GM18858 (cell line): Measurements from ENCODE around the gene STK24.

Experiments
- ATAC-seq: cut with Tn5 transposase; IDR thresholded peaks from one replicate; pipeline ENCODE4 v1.9.1; 2021; ENCODE audit not compliant: unreplicated experiment

The STK24 gene

DNA sequence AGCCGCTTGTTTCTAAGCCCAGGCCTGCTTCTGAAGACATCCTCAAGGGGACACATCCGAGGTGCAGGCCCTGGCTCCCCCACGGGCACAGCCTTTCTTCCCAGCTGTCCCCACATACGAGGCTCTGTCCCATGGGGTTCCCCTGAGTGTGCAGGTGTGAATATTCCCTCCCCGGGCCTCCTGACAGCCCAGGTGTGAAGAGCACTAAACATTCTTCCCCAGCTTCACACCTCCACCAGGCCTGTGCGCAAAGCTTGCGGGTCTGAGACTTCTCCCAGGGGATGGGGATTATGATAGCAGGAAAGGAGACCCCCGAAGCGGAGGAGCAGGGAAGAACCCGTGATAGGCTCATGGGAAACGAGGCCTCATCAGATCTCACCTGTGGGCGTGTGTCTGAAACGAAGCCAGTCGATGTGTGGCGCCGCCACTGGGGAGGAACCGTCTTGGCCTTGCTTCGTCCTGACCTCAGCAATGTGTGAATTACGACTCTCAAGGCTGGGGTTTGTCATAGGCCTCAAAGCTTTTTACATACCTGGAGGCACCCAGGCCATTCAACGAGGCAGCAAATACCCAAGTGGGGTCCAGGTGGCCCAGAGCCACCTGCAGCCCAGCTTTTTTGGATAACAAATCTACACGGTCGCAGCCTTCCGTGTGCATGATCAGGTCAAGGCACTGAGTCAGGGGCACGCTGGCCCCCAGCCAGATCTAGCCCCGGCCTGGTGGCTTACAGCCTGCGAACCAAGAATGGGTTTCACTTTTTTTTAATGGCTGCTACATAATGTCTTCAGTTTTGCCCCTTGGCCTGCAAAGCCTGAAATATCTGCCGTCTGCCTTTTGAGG lies 134.3 kb downstream of the STK24 start:
- ATAC-seq, result no peak

DNA sequence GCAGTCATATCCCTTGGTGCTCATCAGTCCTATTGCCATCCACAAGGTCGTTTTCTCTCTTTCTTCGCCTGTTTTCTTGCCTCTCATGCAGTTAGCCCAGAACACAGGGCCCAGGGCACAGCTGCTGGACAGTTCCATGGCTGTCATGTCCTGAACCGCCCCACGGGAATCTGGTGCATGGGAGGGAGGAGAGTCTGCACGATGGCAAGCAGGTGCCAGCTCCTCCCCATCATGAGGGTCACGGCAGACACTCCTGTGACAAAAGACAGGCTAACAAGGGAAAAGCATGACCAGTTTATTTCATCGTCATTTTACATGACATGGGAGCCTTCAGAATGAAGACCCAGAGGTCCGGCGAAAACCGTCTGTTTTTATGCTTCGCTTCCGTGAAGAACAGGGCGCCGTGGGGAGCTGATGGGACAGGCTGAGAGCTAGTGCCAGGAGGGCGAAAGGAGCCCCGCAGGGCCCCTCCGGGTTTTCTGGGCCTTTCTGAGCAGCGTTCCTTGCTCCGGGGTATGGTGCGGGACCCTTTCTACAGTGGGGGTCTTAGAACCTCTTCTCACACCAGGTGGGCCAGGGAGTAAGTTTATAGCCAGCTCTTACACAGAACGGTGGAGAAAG lies 135.7 kb downstream of the STK24 start:
- ATAC-seq, result no peak

DNA sequence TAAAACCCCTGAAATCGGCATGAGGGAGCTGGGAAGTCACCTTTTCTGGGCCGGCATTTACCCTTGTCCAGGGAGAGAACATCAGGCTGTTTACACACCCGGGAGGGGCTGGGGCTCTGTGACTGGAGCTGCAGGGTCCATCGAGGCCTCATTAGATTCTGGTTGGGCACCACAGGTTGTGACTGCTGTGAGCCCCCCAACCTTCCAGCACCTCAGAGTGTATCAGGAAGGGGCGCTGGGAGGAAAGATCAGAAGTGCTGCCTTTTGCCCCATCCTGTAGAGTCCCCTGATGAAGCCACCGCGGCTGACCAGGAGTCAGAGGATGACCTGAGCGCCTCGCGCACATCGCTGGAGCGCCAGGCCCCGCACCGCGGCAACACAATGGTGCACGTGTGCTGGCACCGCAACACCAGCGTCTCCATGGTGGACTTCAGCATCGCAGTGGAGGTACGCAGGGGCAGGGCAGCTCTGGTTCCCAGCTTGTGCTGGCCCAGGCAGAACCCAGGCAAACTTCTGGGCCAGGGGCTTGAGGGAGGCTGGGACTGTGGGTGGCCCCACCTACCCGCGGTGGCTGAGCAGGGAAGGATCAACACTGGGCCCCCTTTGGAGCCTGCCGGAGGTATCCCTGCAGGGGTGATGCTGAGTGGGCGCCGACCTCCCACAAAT lies 136.4 kb downstream of the STK24 start:
- no peak for ATAC-seq

DNA sequence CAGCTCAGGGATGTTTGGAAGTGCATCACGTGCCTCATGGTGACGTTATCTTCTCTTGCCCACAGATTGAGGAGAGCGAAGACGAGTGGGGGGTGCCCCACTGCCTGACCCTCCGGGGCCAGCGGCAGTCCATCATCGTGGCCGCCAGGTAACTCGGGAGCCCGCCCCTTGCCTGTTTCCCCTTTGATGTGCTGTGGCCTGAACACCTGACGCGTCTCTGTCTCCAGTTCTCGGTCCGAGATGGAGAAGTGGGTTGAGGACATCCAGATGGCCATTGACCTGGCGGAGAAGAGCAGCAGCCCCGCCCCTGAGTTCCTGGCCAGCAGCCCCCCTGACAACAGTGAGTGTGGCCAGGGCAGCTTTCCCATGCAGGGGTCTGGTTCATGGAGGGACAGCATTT lies 137.0 kb downstream of the STK24 start:
- ATAC-seq, result no peak

DNA sequence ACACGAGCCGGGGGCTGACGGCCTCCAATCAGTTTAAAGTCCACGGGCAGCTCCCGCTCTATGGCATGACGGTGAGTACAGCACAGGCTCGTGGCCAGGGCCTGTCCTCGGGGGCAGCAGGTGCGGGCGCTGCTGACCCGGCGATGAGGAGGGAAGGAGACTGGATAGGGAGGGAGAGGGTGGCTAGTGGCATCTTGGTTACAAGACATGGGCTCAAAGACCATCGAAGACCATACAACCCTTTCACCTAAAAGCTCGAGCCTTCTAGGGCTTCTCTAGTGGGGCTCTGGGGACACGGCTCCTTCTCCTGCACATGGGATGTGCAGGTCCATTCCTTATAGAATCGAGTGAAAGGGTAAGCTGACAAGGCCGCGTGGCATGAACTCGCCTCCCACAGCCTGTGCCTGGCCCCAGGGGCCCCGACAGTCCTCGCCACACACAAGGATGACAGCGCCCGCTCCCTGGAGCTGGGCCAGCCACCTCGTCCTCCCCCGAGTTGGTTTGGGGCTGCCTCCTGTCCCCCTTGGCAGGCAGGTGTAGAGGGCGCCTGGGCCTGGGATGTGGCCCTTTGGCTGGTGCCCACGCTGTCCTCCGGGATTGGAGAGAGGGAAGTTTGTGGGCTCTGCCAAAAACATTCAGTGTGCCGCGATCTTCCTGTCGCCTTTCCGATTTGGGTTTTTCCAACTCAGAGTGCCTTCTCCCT lies 137.6 kb downstream of the STK24 start:
- ATAC-seq, result no peak

DNA sequence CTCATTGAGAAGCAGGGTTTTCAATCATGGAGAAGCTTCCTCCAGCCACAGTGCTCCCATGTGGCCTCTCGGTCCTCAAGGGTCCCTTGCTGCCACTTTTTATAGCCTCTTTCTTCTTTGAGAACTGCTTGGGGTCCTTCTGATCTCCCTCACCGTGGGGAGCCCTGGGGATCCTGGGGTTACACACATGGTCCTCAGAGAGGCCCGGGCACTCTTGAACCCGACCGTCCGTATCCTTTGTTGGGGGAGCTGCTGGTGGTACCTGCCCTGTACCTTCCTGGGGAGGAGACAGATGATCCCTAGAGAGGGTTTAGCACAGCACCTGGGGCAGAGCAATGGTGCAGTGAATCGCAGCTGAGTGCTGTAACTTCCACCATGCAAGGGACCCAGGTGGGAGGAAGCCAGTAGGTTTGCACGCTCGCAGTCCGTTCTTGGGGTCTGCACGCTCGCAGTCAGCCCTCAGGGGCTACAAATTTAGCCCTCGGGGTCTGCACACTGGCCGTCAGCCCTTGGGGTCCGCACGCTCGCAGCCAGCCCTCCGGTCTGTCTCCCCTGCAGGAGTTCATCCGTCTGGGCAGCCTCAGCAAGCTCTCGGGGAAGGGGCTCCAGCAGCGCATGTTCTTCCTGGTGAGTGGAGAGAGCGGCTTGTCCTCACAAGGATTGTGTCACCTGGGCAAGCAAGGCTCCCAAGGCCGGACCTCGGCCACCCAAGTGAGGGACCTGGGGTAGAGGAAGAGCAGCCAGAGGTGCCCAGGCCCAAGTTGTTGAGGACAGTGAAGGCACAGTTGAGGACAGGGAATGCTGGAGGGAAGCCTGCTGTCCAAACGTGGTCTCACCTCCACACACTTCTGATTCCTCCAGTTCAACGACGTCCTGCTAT lies 138.4 kb downstream of the STK24 start:
- no peak for ATAC-seq

DNA sequence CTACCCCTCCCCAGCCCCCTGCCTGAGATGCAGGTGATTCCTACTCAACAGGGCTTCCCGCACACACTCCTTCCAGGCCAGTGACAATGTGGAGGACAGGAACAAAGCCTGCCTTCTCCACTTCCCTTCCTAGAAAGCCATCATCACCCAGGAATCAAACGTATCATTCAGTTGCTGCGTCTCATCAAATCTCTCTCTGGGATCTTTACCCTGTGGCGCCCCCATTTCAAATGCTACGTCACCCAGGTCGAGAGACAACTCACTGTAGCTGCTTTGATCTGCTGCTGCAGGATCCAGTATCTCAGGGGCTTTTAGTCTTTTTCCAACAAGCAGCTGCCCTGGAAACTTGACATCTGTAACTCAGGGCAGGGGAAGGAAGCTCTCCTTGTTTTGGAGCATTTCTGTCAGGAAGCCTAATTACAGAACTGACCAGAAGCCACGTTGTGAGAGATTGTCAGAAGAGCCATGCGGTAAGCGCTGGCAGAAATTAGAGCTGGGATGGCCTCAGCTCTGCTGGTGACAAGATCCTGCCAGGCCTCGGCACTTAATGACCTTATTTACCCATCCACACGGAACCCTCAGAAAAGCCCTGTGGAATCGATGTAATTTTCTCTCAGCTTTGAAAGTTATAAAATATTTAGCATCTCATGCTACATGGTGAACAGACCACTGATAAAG lies 140.5 kb downstream of the STK24 start:
- ATAC-seq, result no peak

DNA sequence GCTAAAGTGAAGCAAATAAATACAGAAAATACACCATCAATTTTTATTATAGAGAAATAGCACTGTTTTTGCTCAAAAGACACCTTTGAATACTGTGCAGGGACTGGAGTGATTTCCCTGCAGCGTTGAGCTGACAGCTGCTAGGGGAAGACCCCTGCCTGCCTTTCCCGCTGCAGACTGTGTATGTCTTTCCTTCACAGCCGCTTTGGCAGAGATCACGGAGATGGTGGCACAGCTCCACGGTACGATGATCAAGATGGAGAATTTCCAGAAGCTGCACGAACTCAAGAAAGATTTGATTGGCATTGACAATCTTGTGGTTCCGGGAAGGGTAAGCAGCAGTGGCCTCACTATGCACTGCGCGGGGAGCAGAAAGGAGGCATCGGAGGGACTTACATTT lies 141.5 kb downstream of the STK24 start:
- ATAC-seq, result no peak

DNA sequence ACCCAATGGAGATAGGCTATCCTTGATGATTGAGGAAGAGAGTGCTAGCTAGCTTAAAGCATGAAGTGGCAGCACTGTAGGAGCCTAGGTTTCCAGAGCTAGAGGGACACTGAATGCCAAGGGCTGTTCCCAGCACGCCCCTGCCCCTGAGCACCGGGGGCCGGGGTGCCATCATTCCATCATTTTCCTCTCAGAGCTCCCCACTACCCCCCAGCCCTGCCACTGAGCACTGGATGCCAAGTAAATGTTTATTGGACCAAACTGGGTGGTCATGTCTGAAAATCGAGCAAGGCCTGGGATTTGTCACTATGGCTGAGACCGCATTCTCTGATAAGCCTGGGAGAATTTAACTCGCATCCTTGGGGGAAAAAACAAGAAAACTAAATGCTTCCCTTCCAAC lies 142.8 kb downstream of the STK24 start:
- ATAC-seq, result no peak

DNA sequence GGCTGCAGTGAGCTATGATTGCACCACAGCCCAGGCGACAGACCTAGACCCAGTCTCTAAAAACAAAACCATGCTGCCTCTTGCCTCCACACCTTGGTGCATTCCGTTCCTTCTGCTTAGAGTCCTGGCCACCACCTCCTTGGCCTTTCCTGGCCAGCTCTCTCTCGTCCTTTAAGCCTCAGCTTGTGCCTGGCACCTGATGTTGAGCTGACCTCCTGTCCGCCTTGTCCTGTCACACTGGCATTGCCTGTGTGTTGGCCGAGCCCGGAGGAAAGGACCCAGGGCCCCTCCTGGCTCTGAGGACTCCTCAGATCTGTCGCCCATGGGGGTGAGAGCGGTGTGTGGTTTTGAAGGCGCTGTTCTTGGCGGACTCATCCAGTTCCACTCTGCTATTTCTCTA lies 143.3 kb downstream of the STK24 start:
- ATAC-seq, result no peak

DNA sequence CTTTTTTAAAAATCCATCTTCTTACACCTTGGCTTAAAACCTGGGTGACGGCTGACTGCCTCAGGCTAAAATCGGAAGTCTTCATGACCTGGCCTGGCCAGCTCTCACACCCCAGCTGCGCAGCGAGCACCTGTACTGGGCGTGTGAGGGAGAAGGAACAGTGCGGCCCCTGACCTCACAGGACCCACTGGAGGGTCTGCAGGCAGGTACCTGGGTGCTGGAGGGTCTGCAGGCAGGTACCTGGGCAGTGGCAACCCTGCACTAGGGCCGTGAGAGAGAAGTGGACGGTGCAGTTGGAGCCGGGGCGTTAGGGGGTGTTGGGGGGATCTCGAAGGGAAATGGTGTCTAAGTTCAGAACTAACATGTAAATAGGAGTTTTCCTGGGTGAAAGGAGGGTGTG lies 144.3 kb downstream of the STK24 start:
- ATAC-seq, result no peak

DNA sequence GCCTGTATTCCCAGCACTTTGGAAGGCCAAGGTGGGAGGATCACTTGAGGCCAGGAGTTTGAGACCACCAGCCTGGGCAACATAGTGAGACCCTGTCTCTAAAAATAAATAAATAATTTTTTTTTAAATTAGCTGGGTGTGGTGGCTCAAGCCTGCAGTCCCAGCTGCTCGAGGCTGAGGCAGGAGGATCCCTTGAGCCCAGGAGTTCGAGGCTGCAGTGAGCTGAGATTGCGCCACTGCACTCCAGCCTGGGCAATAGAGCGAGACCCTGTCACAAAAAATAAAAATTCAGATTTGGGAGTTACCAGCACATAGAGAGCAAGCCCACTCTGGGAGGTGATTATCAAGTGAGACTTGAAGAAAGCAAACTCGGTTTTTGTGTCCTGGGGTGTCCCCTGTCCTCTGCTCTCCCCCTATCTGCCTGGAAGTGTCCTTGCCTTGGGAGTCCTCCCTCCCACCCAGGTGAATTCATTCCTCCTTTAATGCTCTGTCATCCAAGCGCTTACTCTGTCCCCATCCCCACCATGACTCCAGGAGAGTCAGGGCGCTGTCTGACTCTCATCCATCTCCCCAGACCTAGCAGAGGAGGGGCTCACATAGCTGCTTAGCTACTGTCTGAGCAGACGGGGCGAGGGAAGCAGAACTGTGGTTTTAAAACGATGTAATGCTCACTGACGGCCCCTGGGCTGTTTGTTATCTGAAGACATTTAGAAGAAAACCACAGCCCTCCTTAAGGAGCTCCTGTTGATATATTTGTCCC lies 146.8 kb downstream of the STK24 start:
- no peak for ATAC-seq

DNA sequence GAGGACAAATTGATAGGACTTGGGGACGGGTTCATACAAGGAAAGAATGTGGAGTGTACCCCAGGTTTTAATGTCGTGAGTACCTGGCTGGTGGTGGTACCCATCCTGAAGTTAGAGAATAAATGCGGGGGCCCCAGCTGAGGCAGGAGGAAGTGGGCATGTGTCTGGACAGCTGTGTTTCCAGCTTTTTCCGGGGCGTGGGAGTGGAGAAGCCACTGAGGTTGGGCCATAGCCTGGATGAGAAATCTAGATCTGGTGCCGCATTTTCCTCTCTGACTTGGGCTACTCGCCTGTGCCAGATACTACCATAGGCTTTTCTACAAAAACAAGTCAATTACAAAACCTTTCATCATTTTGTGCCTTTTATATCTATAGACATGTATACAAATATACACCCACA lies 147.4 kb downstream of the STK24 start:
- no peak for ATAC-seq

DNA sequence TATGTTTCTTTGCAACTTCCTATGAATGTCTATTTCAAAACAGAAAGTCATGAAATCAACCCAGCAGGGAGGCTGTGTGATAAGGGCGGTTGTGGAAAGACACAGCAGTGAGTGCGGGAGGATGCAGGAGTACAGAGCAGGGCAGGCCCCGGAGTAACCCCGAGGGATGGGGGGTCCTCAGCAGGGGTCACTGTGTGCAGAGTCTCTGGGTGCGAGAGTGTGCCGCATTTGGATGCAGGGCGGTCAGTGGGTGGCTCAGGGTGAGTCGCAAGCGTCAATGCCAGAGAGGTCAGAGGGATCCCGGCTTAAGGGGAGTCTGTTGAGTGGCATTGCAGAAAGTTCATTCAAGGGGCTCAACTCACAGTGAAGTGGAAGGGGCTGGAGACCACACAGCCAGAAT lies 147.8 kb downstream of the STK24 start:
- no peak for ATAC-seq

DNA sequence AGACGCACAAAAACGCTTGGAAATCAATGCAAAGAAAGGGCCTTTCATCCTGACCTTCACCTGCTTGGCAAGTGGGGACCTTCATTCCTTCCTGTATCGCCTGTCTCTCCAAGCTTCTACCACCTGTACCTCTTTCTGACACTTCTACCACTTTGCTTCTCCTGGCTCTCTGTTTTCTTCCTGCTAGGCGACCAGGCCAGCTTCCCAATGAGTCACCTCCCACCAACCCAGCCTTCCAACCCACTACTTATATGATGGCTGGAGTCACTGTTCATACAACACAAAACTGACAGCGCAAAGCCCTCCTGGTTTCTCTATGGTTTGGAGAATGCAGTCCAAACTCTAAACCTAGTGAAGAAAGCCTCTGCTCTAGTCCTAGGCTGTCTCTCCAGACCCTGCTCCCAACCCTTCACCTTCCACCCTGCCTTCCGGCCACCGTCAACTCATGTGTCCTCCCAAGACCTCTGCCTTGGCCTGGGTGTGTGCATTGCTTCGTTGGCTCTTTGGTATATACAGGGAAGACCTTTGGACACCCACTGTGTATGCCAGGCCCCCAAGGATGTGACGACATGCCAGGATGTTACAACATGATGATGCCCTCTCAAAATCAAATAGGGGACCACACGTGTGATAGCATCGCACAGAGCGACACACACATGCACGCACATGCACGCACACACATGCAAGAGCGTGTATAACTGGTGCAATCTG lies 148.5 kb downstream of the STK24 start:
- ATAC-seq, result no peak

DNA sequence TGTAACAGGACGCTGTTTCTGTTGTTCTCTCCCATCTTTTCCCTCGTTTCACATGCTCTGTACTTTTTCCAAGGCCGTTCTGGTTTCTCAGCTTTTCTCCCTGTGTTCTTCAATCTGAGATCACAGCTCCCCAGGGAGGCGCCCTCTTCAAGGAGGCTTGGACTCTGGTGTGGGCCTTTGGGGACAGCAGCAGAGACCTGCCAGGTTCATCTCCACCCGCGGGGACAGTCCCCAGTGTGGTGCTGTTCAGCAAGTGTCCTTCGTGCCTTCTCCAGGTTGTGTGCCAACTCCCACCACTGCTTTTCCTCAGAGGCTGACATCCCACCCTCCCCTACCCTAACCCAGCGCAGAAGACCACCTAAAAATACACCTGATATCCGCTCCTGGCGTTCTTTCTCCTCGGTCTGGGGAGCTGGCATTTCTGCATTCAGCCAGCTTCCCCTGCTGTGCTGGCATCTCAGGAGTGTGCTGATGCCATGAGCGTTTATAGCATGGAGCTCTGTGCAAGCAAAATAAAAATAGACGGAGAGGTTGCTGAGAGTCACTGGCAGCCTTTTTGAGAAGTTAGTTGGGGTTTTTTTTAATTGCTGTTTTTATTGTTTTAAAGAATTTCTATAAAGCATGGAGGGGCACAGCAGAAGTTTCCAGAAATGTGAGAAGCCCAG lies 149.4 kb downstream of the STK24 start:
- ATAC-seq, result no peak

DNA sequence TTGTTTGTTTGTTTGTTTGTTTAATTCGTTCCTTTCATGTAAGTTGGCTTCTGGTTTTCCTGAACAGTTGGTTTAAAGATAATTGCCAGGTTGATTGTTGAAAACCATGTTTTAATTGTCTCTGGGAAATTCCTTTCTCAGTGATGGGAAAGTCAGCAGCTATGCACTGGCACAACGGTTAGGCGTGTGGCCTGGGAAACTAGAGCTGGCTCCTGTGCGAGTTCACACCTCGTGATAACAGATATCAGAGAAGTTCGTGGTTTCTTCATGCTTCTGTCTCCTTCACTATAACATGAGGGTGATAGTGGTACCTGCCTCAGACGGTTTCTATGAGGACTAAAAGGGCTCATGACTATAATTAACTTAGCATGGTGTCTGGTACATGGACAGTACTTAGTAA lies 153.5 kb downstream of the STK24 start:
- no peak for ATAC-seq

DNA sequence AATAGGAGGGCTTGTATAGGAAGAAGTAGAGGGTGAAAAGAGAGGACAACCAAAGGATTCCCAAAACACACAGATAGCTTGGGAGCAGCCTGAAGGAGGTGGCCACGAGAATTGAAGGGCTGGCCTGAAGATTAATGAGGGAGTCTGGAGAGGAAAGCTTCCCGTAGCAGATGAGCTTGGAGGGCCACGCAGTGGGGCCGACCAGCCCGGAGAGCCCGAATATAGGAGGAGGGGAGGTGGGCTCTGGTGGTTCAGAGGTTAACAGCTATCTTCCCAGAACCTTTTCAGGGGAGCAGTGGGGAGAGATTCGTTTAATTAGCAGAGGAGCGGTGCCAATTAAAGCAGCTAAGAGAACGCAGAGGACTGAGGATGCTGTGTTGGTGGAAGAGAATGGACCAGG lies 154.9 kb downstream of the STK24 start:
- ATAC-seq, result no peak
